Measurements from ENCODE around the gene STK11IP. TPM values are rescaled to one million over a fixed set of nuclear protein-coding genes. Genes with fewer than 3 reads are reported as not detected.

The STK11IP gene
- total and polyA plus RNA-seq, 2 of the 13 experiments (the other 11 are each of a cell fraction or from before 2014, with no cell fraction given), result 12.8 to 24.0 TPM

- peaks cover 44% of the 10 kb centered on the region for H3K4me1 ChIP-seq (ENCODE audit: insufficient read depth, low read length)
- no peak for FAIRE-seq
- H3K27ac ChIP-seq (ENCODE audit: extremely low read length, insufficient read depth, low read length), result no peak overlapping the region
- BruUV-seq (replicated peaks), result no TSS peak
- TF ChIP-seq CREB1 (IDR thresholded peaks at IDR 0.05), result peak; percentile 33; the same call in 1 of the 2 replicates
- no peak for TF ChIP-seq CREB1 (CRISPR knock-in tag; IDR thresholded peaks at IDR 0.05)
- peak; percentile 42; the same call in 1 of the 2 replicates for TF ChIP-seq HNRNPL (IDR thresholded peaks at IDR 0.05; ENCODE audit: low read depth, low read length)
- TF ChIP-seq ZFP36L2 (CRISPR knock-in tag; IDR thresholded peaks at IDR 0.05), result no peak
- TF ChIP-seq ZNF281 (CRISPR knock-in tag; IDR thresholded peaks at IDR 0.05; ENCODE audit: borderline replicate concordance), result peak; percentile 56; the same call in 1 of the 2 replicates
- peak; percentile 79; the same call in 1 of the 2 replicates for TF ChIP-seq ZSCAN22 (CRISPR knock-in tag; IDR thresholded peaks at IDR 0.05)
- TF ChIP-seq, protein P1, sequence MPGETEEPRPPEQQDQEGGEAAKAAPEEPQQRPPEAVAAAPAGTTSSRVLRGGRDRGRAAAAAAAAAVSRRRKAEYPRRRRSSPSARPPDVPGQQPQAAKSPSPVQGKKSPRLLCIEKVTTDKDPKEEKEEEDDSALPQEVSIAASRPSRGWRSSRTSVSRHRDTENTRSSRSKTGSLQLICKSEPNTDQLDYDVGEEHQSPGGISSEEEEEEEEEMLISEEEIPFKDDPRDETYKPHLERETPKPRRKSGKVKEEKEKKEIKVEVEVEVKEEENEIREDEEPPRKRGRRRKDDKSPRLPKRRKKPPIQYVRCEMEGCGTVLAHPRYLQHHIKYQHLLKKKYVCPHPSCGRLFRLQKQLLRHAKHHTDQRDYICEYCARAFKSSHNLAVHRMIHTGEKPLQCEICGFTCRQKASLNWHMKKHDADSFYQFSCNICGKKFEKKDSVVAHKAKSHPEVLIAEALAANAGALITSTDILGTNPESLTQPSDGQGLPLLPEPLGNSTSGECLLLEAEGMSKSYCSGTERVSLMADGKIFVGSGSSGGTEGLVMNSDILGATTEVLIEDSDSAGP (CRISPR knock-in tag; IDR thresholded peaks at IDR 0.05; ENCODE audit: borderline replicate concordance), result peak; percentile 58; the same call in 1 of the 2 replicates
- TF ChIP-seq ZNF337 (CRISPR knock-in tag; IDR thresholded peaks at IDR 0.05; ENCODE audit: borderline replicate concordance, low read depth), result no peak
- no peaks in the 10 kb centered on the region for H3K79me2 ChIP-seq (ENCODE audit: insufficient read depth, low read length)
- 0 out of 2 replicates have a peak overlapping the region, but pooled peaks have one; percentile 9 for H3K4me2 ChIP-seq (ENCODE audit: low read depth, low read length)
- DNase-seq (ENCODE audit: low spot score), result no peak
- H3K27me3 ChIP-seq (ENCODE audit: control insufficient read depth in 1 of 2, insufficient read depth in 2 of 2, low read length in 2 of 2), result peaks cover 27 to 93% of the 10 kb centered on the region in 2 experiments; a peak in 4 of 5 replicates
- no peak overlapping the region for H3K9ac ChIP-seq (ENCODE audit: insufficient read depth, low read depth, low read length)
- no peaks in the 10 kb centered on the region for H4K20me1 ChIP-seq (ENCODE audit: insufficient read depth, low read length)
- ATAC-seq, result no peak
- no peaks in the 10 kb centered on the region for H3K9me3 ChIP-seq (ENCODE audit: low read length)
- ChIA-PET POLR2A (no interaction called here), CTCF (ENCODE audit: low intra/inter-chr PET ratio, low total read pairs) (no interaction called here)
- H3K4me3 ChIP-seq (replicated peaks in 1 of 3; ENCODE audit: insufficient read depth in 1 of 3, low read depth in 2 of 3, low read length in 3 of 3), result no peak overlapping the region; a peak in 1 of 6 replicates
- no peaks in the 10 kb centered on the region for H3K36me3 ChIP-seq (replicated peaks in 1 of 2; ENCODE audit: control insufficient read depth in 1 of 2, insufficient read depth in 2 of 2, low read length in 2 of 2)
- intact Hi-C loops (cut with micrococcal nuclease; ENCODE audit: unreplicated experiment), result no loop called here
- in situ Hi-C loops (cut with HindIII; ENCODE audit: extremely low pct_ligation_motif_present, low pct_unique_long_range_greater_than_20kb), result no loop called here
- no peak overlapping the region for H2AFZ ChIP-seq (ENCODE audit: low read length)
- 6% methylated on average over 11 of the region's 17 CpGs for WGBS (ENCODE audit: low lambda C conversion rate)
Observed at GRCh38 chr2:219630770-219631405, 33.2 kb downstream of the STK11IP start.

All from HepG2 (cell line).